Breast epithelium (tissue), 3 donors: ENCODE results near the gene ZNF423.

Experiments
- CTCF ChIP-seq, 3 donors: fragments of 450-650 bp; IDR thresholded peaks; one replicate each; pipeline ENCODE4 v1.5.1; 2016 to 2017; ENCODE audit warnings: antibody characterized with exemption in 3 of 3, mild to moderate bottlenecking in 3 of 3, moderate library complexity in 3 of 3
- POLR2A ChIP-seq: fragments of 450-650 bp; IDR thresholded peaks from one replicate; pipeline ENCODE4 v1.6.1; 2016; ENCODE audit warnings: antibody characterized with exemption, mild to moderate bottlenecking, moderate library complexity

- TF ChIP-seq POLR2A (no peak), CTCF (IDR thresholded peaks at IDR 0.05) (no peak)
Observed at GRCh38 chr16:49468611-49469310, 387.2 kb downstream of the ZNF423 start.
